ENCODE results near the gene CFAP70.

CFAP70 gene

GRCh38 chr10:73210395-73211105 is 148.1 kb downstream of the CFAP70 start:
- DNase-seq: no peak

- DNase-seq: no peak
These were observed 149.0 kb downstream of the CFAP70 start for GRCh38 chr10:73209705-73210104.

- DNase-seq: no peak
These were observed 150.8 kb downstream of the CFAP70 start for GRCh38 chr10:73207883-73208282.

GRCh38 chr10:73206385-73206784 is 152.3 kb downstream of the CFAP70 start:
- no peak for DNase-seq

- DNase-seq: no peak
These were observed 152.8 kb downstream of the CFAP70 start for GRCh38 chr10:73205890-73206289.

GRCh38 chr10:73205081-73205480 is 153.6 kb downstream of the CFAP70 start:
- no peak for DNase-seq

Measured in NCI-H1930 (cell line).